Measurements from ENCODE around the gene LRRC1.

The LRRC1 gene

DNA sequence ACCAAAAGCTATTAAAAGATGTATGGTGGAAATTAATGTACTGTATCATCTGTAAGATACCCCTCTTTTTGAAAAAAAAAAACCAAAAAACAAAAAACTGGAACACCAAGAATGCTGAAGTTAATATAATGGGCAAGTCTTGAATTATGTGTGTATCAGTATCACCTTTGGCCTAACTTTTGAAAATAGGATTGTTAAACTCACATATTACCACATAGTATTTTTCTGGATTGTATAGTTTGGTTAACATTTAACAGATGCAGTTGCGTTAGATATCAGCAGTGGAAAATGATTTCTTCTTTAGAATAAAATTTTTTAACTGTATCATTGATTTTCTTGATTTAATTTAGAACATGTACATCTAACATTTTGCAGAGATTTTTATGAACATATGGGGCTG lies 118.5 kb downstream of the LRRC1 start:
- no peak for DNase-seq (ENCODE audit: low read depth, low spot score)
- TF ChIP-seq YY1 (IDR thresholded peaks at IDR 0.05; ENCODE audit: insufficient read depth, insufficient read length) (no peak), SUZ12 (IDR thresholded peaks at IDR 0.05; ENCODE audit: extremely low read depth, insufficient read depth, insufficient read length) (no peak), ZNF274 (IDR thresholded peaks at IDR 0.05; ENCODE audit: low read depth, low read length) (no peak)
- H3K4me3 ChIP-seq (ENCODE audit: insufficient read length, low read depth): no peak overlapping the region

GRCh38 chr6:53915026-53915691 lies 120.4 kb downstream of the LRRC1 start:
- no peaks in the 10 kb centered on the region for H3K36me3 ChIP-seq (ENCODE audit: insufficient read depth, insufficient read length, low read length)
- H3K9ac ChIP-seq (ENCODE audit: insufficient read length, low read depth): no peak overlapping the region
- no peaks in the 10 kb centered on the region for H3K9me3 ChIP-seq (ENCODE audit: insufficient read depth, low read length)
- H3K4me3 ChIP-seq (ENCODE audit: insufficient read length, low read depth): no peak overlapping the region
- H3K27me3 ChIP-seq (ENCODE audit: insufficient read depth, insufficient read length): no peaks in the 10 kb centered on the region
- TF ChIP-seq SUZ12 (IDR thresholded peaks at IDR 0.05; ENCODE audit: extremely low read depth, insufficient read depth, insufficient read length) (no peak), ZNF274 (IDR thresholded peaks at IDR 0.05; ENCODE audit: low read depth, low read length) (no peak), YY1 (IDR thresholded peaks at IDR 0.05; ENCODE audit: insufficient read depth, insufficient read length) (no peak)
- H3K4me1 ChIP-seq (ENCODE audit: insufficient read depth, insufficient read length): no peaks in the 10 kb centered on the region
- no peak for DNase-seq (ENCODE audit: low read depth, low spot score)

More for the DNA sequence above, 118.5 kb downstream of the LRRC1 start:
- Histone ChIP-seq H3K9ac (ENCODE audit: insufficient read length, low read depth) (no peak overlapping the region), H3K4me1 (ENCODE audit: insufficient read depth, insufficient read length) (no peaks in the 10 kb centered on the region), H3K27me3 (ENCODE audit: insufficient read depth, insufficient read length) (no peaks in the 10 kb centered on the region), H3K9me3 (ENCODE audit: insufficient read depth, low read length) (no peaks in the 10 kb centered on the region), H3K36me3 (ENCODE audit: insufficient read depth, insufficient read length, low read length) (no peaks in the 10 kb centered on the region)

- H3K9me3 ChIP-seq (ENCODE audit: insufficient read depth, low read length): no peaks in the 10 kb centered on the region
- no peak for DNase-seq (ENCODE audit: low read depth, low spot score)
- TF ChIP-seq SUZ12 (IDR thresholded peaks at IDR 0.05; ENCODE audit: extremely low read depth, insufficient read depth, insufficient read length) (no peak), ZNF274 (IDR thresholded peaks at IDR 0.05; ENCODE audit: low read depth, low read length) (no peak), YY1 (IDR thresholded peaks at IDR 0.05; ENCODE audit: insufficient read depth, insufficient read length) (no peak)
- no peaks in the 10 kb centered on the region for H3K4me1 ChIP-seq (ENCODE audit: insufficient read depth, insufficient read length)
- H3K4me3 ChIP-seq (ENCODE audit: insufficient read length, low read depth): no peak overlapping the region
- no peak overlapping the region for H3K9ac ChIP-seq (ENCODE audit: insufficient read length, low read depth)
- H3K27me3 ChIP-seq (ENCODE audit: insufficient read depth, insufficient read length): no peaks in the 10 kb centered on the region
- H3K36me3 ChIP-seq (ENCODE audit: insufficient read depth, insufficient read length, low read length): no peaks in the 10 kb centered on the region
These were observed 122.1 kb downstream of the LRRC1 start for GRCh38 chr6:53916804-53917463.

DNA sequence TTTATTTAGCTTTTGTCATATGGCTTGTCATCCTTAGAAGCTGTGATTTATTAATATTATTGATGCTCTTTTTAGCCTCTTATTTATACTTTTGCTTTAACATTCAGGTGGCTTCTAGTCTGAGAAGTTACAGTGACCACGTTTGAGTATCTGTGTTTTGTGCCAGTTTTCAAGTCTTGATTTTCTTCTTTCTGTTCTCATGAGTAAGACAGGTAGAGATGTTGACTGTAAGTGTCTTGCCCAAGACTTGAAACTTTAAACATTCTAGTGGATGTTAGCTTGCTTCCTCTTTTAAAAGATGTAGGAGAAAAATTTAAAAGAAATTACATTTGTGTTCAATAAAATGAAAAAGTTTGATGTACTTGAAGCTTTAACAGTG lies 122.6 kb downstream of the LRRC1 start:
- H3K4me3 ChIP-seq (ENCODE audit: insufficient read length, low read depth): no peak overlapping the region
- H3K36me3 ChIP-seq (ENCODE audit: insufficient read depth, insufficient read length, low read length): no peaks in the 10 kb centered on the region
- no peak overlapping the region for H3K9ac ChIP-seq (ENCODE audit: insufficient read length, low read depth)
- no peaks in the 10 kb centered on the region for H3K4me1 ChIP-seq (ENCODE audit: insufficient read depth, insufficient read length)
- DNase-seq (ENCODE audit: low read depth, low spot score): no peak
- TF ChIP-seq ZNF274 (IDR thresholded peaks at IDR 0.05; ENCODE audit: low read depth, low read length): no peak
- TF ChIP-seq YY1 (IDR thresholded peaks at IDR 0.05; ENCODE audit: insufficient read depth, insufficient read length): no peak
- TF ChIP-seq SUZ12 (IDR thresholded peaks at IDR 0.05; ENCODE audit: extremely low read depth, insufficient read depth, insufficient read length): no peak
- no peaks in the 10 kb centered on the region for H3K9me3 ChIP-seq (ENCODE audit: insufficient read depth, low read length)
- H3K27me3 ChIP-seq (ENCODE audit: insufficient read depth, insufficient read length): no peaks in the 10 kb centered on the region

- Histone ChIP-seq H3K4me3 (ENCODE audit: insufficient read length, low read depth) (no peak overlapping the region), H3K27me3 (ENCODE audit: insufficient read depth, insufficient read length) (no peaks in the 10 kb centered on the region), H3K36me3 (ENCODE audit: insufficient read depth, insufficient read length, low read length) (no peaks in the 10 kb centered on the region), H3K4me1 (ENCODE audit: insufficient read depth, insufficient read length) (no peaks in the 10 kb centered on the region), H3K9me3 (ENCODE audit: insufficient read depth, low read length) (no peaks in the 10 kb centered on the region), H3K9ac (ENCODE audit: insufficient read length, low read depth) (no peak overlapping the region)
- no peak for DNase-seq (ENCODE audit: low read depth, low spot score)
- no peak for TF ChIP-seq ZNF274 (IDR thresholded peaks at IDR 0.05; ENCODE audit: low read depth, low read length)
- TF ChIP-seq YY1 (IDR thresholded peaks at IDR 0.05; ENCODE audit: insufficient read depth, insufficient read length): no peak
- TF ChIP-seq SUZ12 (IDR thresholded peaks at IDR 0.05; ENCODE audit: extremely low read depth, insufficient read depth, insufficient read length): no peak
These were observed 124.2 kb downstream of the LRRC1 start for GRCh38 chr6:53918854-53919510.

DNA sequence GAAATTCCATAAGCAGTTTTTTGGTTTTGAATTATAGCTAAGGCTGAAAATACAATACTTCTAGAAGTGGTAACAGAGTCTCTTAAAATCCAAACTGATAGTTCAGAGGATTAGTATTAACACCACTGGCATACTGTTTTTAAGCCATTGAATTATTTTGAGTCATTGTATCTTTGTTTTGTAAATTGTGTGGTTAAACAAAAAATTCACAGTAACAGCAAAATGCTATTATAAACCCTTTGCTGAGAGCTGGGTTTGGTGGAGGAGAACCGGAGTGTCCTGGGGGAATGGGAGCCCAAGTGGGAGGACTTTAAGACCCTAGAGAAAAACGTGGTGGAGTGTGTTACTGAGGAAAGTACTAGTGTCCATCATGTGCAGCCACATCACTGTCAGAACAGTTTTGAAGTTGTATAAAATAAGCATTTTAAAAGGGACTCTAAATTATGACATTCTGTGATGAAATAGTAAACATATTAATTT lies 125.1 kb downstream of the LRRC1 start:
- no peak overlapping the region for H3K4me3 ChIP-seq (ENCODE audit: insufficient read length, low read depth)
- no peak overlapping the region for H3K9ac ChIP-seq (ENCODE audit: insufficient read length, low read depth)
- no peaks in the 10 kb centered on the region for H3K9me3 ChIP-seq (ENCODE audit: insufficient read depth, low read length)
- no peak for DNase-seq (ENCODE audit: low read depth, low spot score)
- TF ChIP-seq YY1 (IDR thresholded peaks at IDR 0.05; ENCODE audit: insufficient read depth, insufficient read length) (no peak), SUZ12 (IDR thresholded peaks at IDR 0.05; ENCODE audit: extremely low read depth, insufficient read depth, insufficient read length) (no peak), ZNF274 (IDR thresholded peaks at IDR 0.05; ENCODE audit: low read depth, low read length) (no peak)
- no peaks in the 10 kb centered on the region for H3K27me3 ChIP-seq (ENCODE audit: insufficient read depth, insufficient read length)
- H3K4me1 ChIP-seq (ENCODE audit: insufficient read depth, insufficient read length): no peaks in the 10 kb centered on the region
- H3K36me3 ChIP-seq (ENCODE audit: insufficient read depth, insufficient read length, low read length): no peaks in the 10 kb centered on the region

- H3K9ac ChIP-seq (ENCODE audit: insufficient read length, low read depth): no peak overlapping the region
- no peaks in the 10 kb centered on the region for H3K27me3 ChIP-seq (ENCODE audit: insufficient read depth, insufficient read length)
- no peaks in the 10 kb centered on the region for H3K9me3 ChIP-seq (ENCODE audit: insufficient read depth, low read length)
- TF ChIP-seq ZNF274 (IDR thresholded peaks at IDR 0.05; ENCODE audit: low read depth, low read length) (no peak), SUZ12 (IDR thresholded peaks at IDR 0.05; ENCODE audit: extremely low read depth, insufficient read depth, insufficient read length) (no peak), YY1 (IDR thresholded peaks at IDR 0.05; ENCODE audit: insufficient read depth, insufficient read length) (no peak)
- no peaks in the 10 kb centered on the region for H3K4me1 ChIP-seq (ENCODE audit: insufficient read depth, insufficient read length)
- DNase-seq (ENCODE audit: low read depth, low spot score): no peak
- no peak overlapping the region for H3K4me3 ChIP-seq (ENCODE audit: insufficient read length, low read depth)
- no peaks in the 10 kb centered on the region for H3K36me3 ChIP-seq (ENCODE audit: insufficient read depth, insufficient read length, low read length)
These were observed 126.1 kb downstream of the LRRC1 start for GRCh38 chr6:53920881-53921280.

Data from NT2/D1 (cell line).